ENCODE measurements around the gene TESK2. TPM values are rescaled to one million over a fixed set of nuclear protein-coding genes. Genes with fewer than 3 reads are reported as not detected.

The TESK2 gene
- polyA plus RNA-seq, 3 donors, result 3.9 to 13.1 (median 4.1) TPM

DNA sequence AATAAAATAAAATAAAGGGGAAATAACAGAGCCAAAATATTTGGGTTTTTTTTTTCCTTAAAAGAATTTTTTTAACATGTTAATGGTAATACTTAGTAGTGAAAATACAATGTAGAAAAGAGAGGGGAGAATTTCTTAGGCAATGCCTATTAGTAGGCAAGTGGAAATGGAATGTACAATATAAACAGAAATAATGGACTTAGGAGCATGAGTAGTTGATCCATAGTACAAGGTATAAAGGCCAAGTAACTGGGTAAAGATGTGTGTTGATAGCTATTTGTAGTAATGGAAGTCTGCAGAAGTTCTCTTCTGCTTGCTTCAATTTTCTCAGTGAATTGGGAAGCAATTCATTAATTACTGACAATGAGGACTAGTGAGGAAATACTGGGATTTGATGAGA lies 34.4 kb downstream of the TESK2 start:
- intact Hi-C loops (cut with micrococcal nuclease), result no loop called here
- no peak overlapping the region for H3K4me2 ChIP-seq (replicated peaks; ENCODE audit: extremely low read depth, low read length, poor library complexity, severe bottlenecking)

DNA sequence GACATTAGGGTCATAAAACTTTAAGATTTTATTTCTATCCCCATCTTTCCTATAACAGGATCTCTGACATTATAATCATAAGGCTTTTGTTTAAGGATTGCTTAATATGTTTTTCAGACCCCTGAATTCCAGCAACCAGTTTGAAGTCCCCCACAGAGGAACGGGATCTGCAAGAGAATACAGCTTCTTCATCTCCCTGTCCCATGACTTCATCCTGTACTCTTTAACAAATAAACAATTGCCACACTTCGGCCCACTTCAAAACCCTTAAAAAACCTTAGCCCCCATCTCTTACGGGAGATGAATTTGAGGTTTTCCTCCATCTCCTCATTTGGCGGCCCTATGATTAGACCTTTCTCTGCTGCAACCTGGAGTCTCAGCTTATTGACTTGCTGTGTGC lies 35.8 kb downstream of the TESK2 start:
- 100% methylated on average over 1 of the region's 4 CpGs for WGBS (ENCODE audit: insufficient coverage)
- Histone ChIP-seq H3K4me3 (replicated peaks in 1 of 3; ENCODE audit: low read depth in 2 of 3, low read length in 3 of 3) (no peak overlapping the region), H3K9me3 (replicated peaks in 1 of 2; ENCODE audit: control insufficient read depth in 1 of 2, insufficient read depth in 1 of 2, low read length in 2 of 2) (no peaks in the 10 kb centered on the region), H2AFZ (ENCODE audit: insufficient read depth, low read depth, low read length, poor library complexity, severe bottlenecking) (no peak overlapping the region), H3K36me3 (replicated peaks in 1 of 2; ENCODE audit: control insufficient read depth in 1 of 2, insufficient read depth in 2 of 2, low read length in 2 of 2) (peaks cover 0 to 8% of the 10 kb centered on the region in 2 donors), H3K9ac (ENCODE audit: insufficient read depth, low read length, poor library complexity, severe bottlenecking) (no peak overlapping the region), H4K20me1 (ENCODE audit: insufficient read depth, low read length) (no peaks in the 10 kb centered on the region), H3K27me3 (ENCODE audit: control insufficient read depth in 2 of 2, insufficient read depth in 2 of 2, low read length in 2 of 2) (no peaks in the 10 kb centered on the region), H3K79me2 (ENCODE audit: insufficient read depth, low read length) (no peaks in the 10 kb centered on the region), H3K4me2 (replicated peaks; ENCODE audit: extremely low read depth, low read length, poor library complexity, severe bottlenecking) (no peak overlapping the region), H3K4me1 (ENCODE audit: control insufficient read depth in 1 of 2, insufficient read depth in 2 of 2, low read length in 2 of 2) (no peaks in the 10 kb centered on the region), H3K27ac (ENCODE audit: low read depth in 1 of 2, low read length in 2 of 2) (no peak overlapping the region)
- no peak overlapping the region for H3K27ac Mint-ChIP-seq
- no peak for DNase-seq
- H3K9me3 Mint-ChIP-seq, result no peaks in the 10 kb centered on the region
- intact Hi-C loops (cut with micrococcal nuclease), result no loop called here
- peaks cover 3 to 23% of the 10 kb centered on the region in 2 donors for H3K36me3 Mint-ChIP-seq
- H3K4me3 Mint-ChIP-seq, result no peak overlapping the region
- TF ChIP-seq CTCF (IDR thresholded peaks at IDR 0.05), result no peak
- H3K4me1 Mint-ChIP-seq, result no peaks in the 10 kb centered on the region
- H3K27me3 Mint-ChIP-seq (ENCODE audit: low read depth in 3 of 3), result peaks cover 0 to 2% (median 0%) of the 10 kb centered on the region in 3 donors

More for the DNA sequence above, 34.4 kb downstream of the TESK2 start:
- Mint-ChIP-seq H3K27ac (no peak overlapping the region), H3K36me3 (peaks cover 3 to 23% of the 10 kb centered on the region in 2 donors), H3K27me3 (ENCODE audit: low read depth in 3 of 3) (peaks cover 0 to 2% (median 1%) of the 10 kb centered on the region in 3 donors), H3K4me3 (no peak overlapping the region), H3K4me1 (no peaks in the 10 kb centered on the region), H3K9me3 (no peaks in the 10 kb centered on the region)
- no peak overlapping the region for H2AFZ ChIP-seq (ENCODE audit: insufficient read depth, low read depth, low read length, poor library complexity, severe bottlenecking)
- H3K9ac ChIP-seq (ENCODE audit: insufficient read depth, low read length, poor library complexity, severe bottlenecking), result no peak overlapping the region
- H3K4me3 ChIP-seq (replicated peaks in 1 of 3; ENCODE audit: low read depth in 2 of 3, low read length in 3 of 3), result no peak overlapping the region
- DNase-seq, result no peak
- TF ChIP-seq CTCF (IDR thresholded peaks at IDR 0.05), result no peak
- H3K36me3 ChIP-seq (replicated peaks in 1 of 2; ENCODE audit: control insufficient read depth in 1 of 2, insufficient read depth in 2 of 2, low read length in 2 of 2), result peaks cover 0 to 8% of the 10 kb centered on the region in 2 donors
- no peaks in the 10 kb centered on the region for H3K79me2 ChIP-seq (ENCODE audit: insufficient read depth, low read length)
- no peaks in the 10 kb centered on the region for H4K20me1 ChIP-seq (ENCODE audit: insufficient read depth, low read length)
- no peaks in the 10 kb centered on the region for H3K4me1 ChIP-seq (ENCODE audit: control insufficient read depth in 1 of 2, insufficient read depth in 2 of 2, low read length in 2 of 2)
- H3K27me3 ChIP-seq (ENCODE audit: control insufficient read depth in 2 of 2, insufficient read depth in 2 of 2, low read length in 2 of 2), result no peaks in the 10 kb centered on the region
- no peaks in the 10 kb centered on the region for H3K9me3 ChIP-seq (replicated peaks in 1 of 2; ENCODE audit: control insufficient read depth in 1 of 2, insufficient read depth in 1 of 2, low read length in 2 of 2)
- no peak overlapping the region for H3K27ac ChIP-seq (ENCODE audit: low read depth in 1 of 2, low read length in 2 of 2)

All from CD14-positive monocyte (primary cell).